ENCODE data around the gene SETD3.

DNA sequence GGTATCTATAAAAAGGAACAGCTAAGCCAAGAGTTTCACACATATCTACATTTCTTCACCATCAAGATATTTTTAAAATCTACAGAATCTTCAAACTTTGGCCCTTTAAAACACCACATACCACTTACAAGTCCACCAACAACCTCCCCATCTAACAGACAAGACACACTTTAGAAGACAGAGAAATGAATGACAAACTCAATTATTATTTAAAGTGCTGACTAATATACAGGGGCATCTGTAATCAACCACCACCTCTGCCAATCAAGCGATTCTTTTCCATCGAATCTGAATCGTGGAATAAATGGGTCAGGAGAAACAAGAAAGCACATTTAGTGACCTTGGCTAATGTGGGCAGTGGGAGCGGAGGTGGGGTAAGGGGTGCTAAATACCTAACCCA, 7.7 kb downstream of the SETD3 start:
- TF ChIP-seq YY1 (IDR thresholded peaks at IDR 0.05; ENCODE audit: insufficient read depth, insufficient read length) (no peak), ZNF274 (IDR thresholded peaks at IDR 0.05; ENCODE audit: low read depth, low read length) (no peak), SUZ12 (IDR thresholded peaks at IDR 0.05; ENCODE audit: extremely low read depth, insufficient read depth, insufficient read length) (no peak)

Data from NT2/D1 (cell line).